Endothelial cell of umbilical vein (primary cell): Measurements from ENCODE around the gene CHRM2. TPM values are rescaled to one million over a fixed set of nuclear protein-coding genes. Genes with fewer than 3 reads are reported as not detected.

Experiments used
- BruUV-seq: library from RNA; stranded (reverse); fragments of 400-500 nt; replicated peaks from 2 replicates; lab custom pipeline; 2021; lab: Mats Ljungman, UMichigan
- CTCF ChIA-PET: fragments of 300-600, 350-600 bp; sonication (Branson Sonifier 250); formaldehyde crosslinking; loops from one replicate; lab custom pipeline; 2021; ENCODE audit warnings: antibody characterized with exemption, inconsistent platforms; lab: Charles Lee
- POLR2A ChIA-PET: fragments of 300-600, 350-600 bp; sonication (Branson Sonifier 250); formaldehyde crosslinking; loops from one replicate; lab custom pipeline; 2021; ENCODE audit warnings: antibody characterized with exemption, inconsistent platforms; lab: Charles Lee
- DNase-seq: peaks from one replicate; pipeline ENCODE4 v3.0.0-alpha.2; 2011; ENCODE audit warnings: low read depth, low spot score
- FAIRE-seq: peaks from 2 replicates; lab custom pipeline; 2011; peaks lifted over from hg19 to GRCh38; lab: Jason Lieb, UNC
- H2AFZ ChIP-seq: 2 replicates; pipeline ENCODE4 v1.6.0; 2012; ENCODE audit warnings: low read depth, low read length, control low read depth, inconsistent platforms
- H3K27ac ChIP-seq: 2 replicates; pipeline ENCODE4 v1.5.1; 2011; ENCODE audit warnings: low read depth, mild to moderate bottlenecking, control low read depth, low read length, moderate library complexity; ENCODE audit not compliant: insufficient read depth
- H3K27me3 ChIP-seq, 2 experiments: 2 replicates each; pipeline versions ENCODE4 v1.6.0 to v1.6.1; 2011; ENCODE audit warnings: low read length in 2 of 2, mixed read lengths in 1 of 2; ENCODE audit not compliant: control insufficient read depth in 2 of 2, insufficient read depth in 2 of 2
- H3K36me3 ChIP-seq, 2 experiments: 2 replicates in 1 of 2; 3 replicates in 1 of 2; pipeline ENCODE4 v1.5.1; 2011; ENCODE audit warnings: low read length in 2 of 2, mild to moderate bottlenecking in 1 of 2, moderate library complexity in 1 of 2; ENCODE audit not compliant: control insufficient read depth in 2 of 2, insufficient read depth in 2 of 2; ENCODE audit errors: extremely low read depth in 1 of 2
- H3K4me1 ChIP-seq: 3 replicates; pipeline ENCODE4 v1.5.1; 2011; ENCODE audit warnings: mild to moderate bottlenecking, low read length; ENCODE audit not compliant: control insufficient read depth, insufficient read depth; ENCODE audit errors: extremely low read depth
- H3K4me2 ChIP-seq: 2 replicates; pipeline ENCODE4 v1.6.1; 2011; ENCODE audit warnings: low read length, control low read depth, mixed read lengths; ENCODE audit not compliant: insufficient read depth
- H3K4me3 ChIP-seq, 3 experiments: fragments of 200-600 bp in 1 of 3; sonication (generic), shearing (Covaris generic) in 1 of 3; replicated peaks in 1 of 3; 2 replicates each; pipeline ENCODE4 v1.5.1; 2011 to 2016; ENCODE audit warnings: control low read depth in 3 of 3, low read length in 3 of 3, mild to moderate bottlenecking in 2 of 3, inconsistent platforms in 1 of 3, low read depth in 1 of 3, moderate library complexity in 1 of 3; ENCODE audit not compliant: insufficient read depth in 1 of 3
- H3K79me2 ChIP-seq: 2 replicates; pipeline ENCODE4 v1.6.0; 2012; ENCODE audit warnings: low read length, inconsistent platforms; ENCODE audit not compliant: control insufficient read depth, insufficient read depth
- H3K9ac ChIP-seq: replicated peaks from 2 replicates; pipeline ENCODE3; 2011; ENCODE audit warnings: low read length, control low read depth; ENCODE audit not compliant: insufficient read depth; ENCODE audit errors: extremely low read depth
- H3K9me1 ChIP-seq: replicated peaks from 3 replicates; pipeline ENCODE4 v1.6.0; 2011; ENCODE audit warnings: mild to moderate bottlenecking, low read length; ENCODE audit not compliant: control insufficient read depth, insufficient read depth; ENCODE audit errors: extremely low read depth
- H3K9me3 ChIP-seq: replicated peaks from 2 replicates; pipeline ENCODE4 v1.5.1; 2012; ENCODE audit warnings: low read length, inconsistent platforms; ENCODE audit not compliant: control insufficient read depth, insufficient read depth
- H4K20me1 ChIP-seq: replicated peaks from 2 replicates; pipeline ENCODE3; 2011; ENCODE audit warnings: mild to moderate bottlenecking, low read length; ENCODE audit not compliant: control insufficient read depth, insufficient read depth; ENCODE audit errors: extremely low read depth
- EZH2 ChIP-seq: IDR thresholded peaks from 2 replicates; pipeline ENCODE4 v1.6.1; 2012; ENCODE audit warnings: borderline replicate concordance, low read depth, mild to moderate bottlenecking, moderate library complexity, low read length, inconsistent platforms; ENCODE audit not compliant: severe bottlenecking
- FOS ChIP-seq: IDR thresholded peaks from 2 replicates; pipeline ENCODE4 v1.6.1; 2011; ENCODE audit warnings: mild to moderate bottlenecking, low read length, moderate library complexity, borderline replicate concordance; ENCODE audit not compliant: insufficient read depth
- GATA2 ChIP-seq: IDR thresholded peaks from 2 replicates; pipeline ENCODE4 v1.7.0; 2011; ENCODE audit warnings: low read depth, mild to moderate bottlenecking, moderate library complexity, mixed read lengths, low read length; ENCODE audit not compliant: insufficient read length, insufficient read depth
- JUN ChIP-seq: IDR thresholded peaks from 2 replicates; pipeline ENCODE4 v1.6.1; 2011; ENCODE audit warnings: borderline replicate concordance, low read depth; ENCODE audit not compliant: insufficient read length, insufficient read depth
- MAX ChIP-seq: IDR thresholded peaks from 2 replicates; pipeline ENCODE4 v1.6.1; 2011; ENCODE audit not compliant: insufficient read depth, insufficient read length
- MYC ChIP-seq: IDR thresholded peaks from one replicate; pipeline ENCODE4 v1.6.1; 2011; ENCODE audit warnings: mild to moderate bottlenecking, low read depth, low read length
- POLR2A ChIP-seq: IDR thresholded peaks from 2 replicates; pipeline ENCODE4 v1.6.1; 2012; ENCODE audit warnings: low read depth, mild to moderate bottlenecking, control low read depth, low read length
- POLR2AphosphoS5 ChIP-seq: IDR thresholded peaks from 2 replicates; pipeline ENCODE4 v1.6.1; 2012; ENCODE audit warnings: low read depth, mild to moderate bottlenecking, control low read depth, low read length, moderate library complexity; ENCODE audit not compliant: insufficient read depth
- dilution Hi-C: fragments of 300-500 bp; cut with MboI; formaldehyde crosslinking; loops from one replicate; pipeline ENCODE4 v1.15.0; 2019; ENCODE audit warnings: low sequenced_read_pairs; ENCODE audit not compliant: extremely low pct_ligation_motif_present
- intact Hi-C: fragments of 100-400 bp; cut with micrococcal nuclease; formaldehyde crosslinking; loops from one replicate; pipeline ENCODE4 v1.10.0; 2022
- polyA plus RNA-seq, 4 experiments: library from polyadenylated mRNA; depleted of rRNA in 3 of 4; stranded (reverse) in 3 of 4; unstranded in 1 of 4; fragments of >200 nt; gene quantifications; 2 replicates each; pipeline versions ENCODE4 v1.2.1 to v1.2.3, GENCODE V29; 2011 to 2012; ENCODE audit warnings: missing spikeins in 1 of 4
- total RNA-seq: library from RNA; stranded (reverse); gene quantifications from 2 replicates; pipeline ENCODE4 v1.2.3, GENCODE V29; 2021
- TF ChIP-seq, protein P1 (sequence below), 2 donors: IDR thresholded peaks; 1 replicate in 1 of 2; 2 replicates in 1 of 2; pipeline ENCODE4 v1.5.1; 2011; ENCODE audit warnings: low read length in 2 of 2, mild to moderate bottlenecking in 2 of 2, moderate library complexity in 2 of 2, control low read depth in 1 of 2, inconsistent platforms in 1 of 2, low read depth in 1 of 2; ENCODE audit not compliant: insufficient read depth in 1 of 2; ENCODE audit errors: extremely low read depth in 1 of 2

The CHRM2 gene
- total and polyA plus RNA-seq, 2 donors (not counting 3 experiments of a cell fraction or from before 2014, with no cell fraction given) = not detected

- no peak for FAIRE-seq
- DNase-seq = no peak
- H3K4me2 ChIP-seq = no peak overlapping the region
- no peak overlapping the region for H3K4me3 ChIP-seq
- H3K36me3 ChIP-seq = no peaks in the 10 kb centered on the region
- H3K9ac ChIP-seq = no peak overlapping the region
- no peaks in the 10 kb centered on the region for H3K9me1 ChIP-seq
- no peak overlapping the region for H3K27ac ChIP-seq
- ChIA-PET POLR2A (no interaction called here), CTCF (no interaction called here)
- H3K4me1 ChIP-seq = no peaks in the 10 kb centered on the region
- BruUV-seq = no TSS peak
- H3K27me3 ChIP-seq = no peaks in the 10 kb centered on the region
- no peaks in the 10 kb centered on the region for H3K9me3 ChIP-seq
- dilution Hi-C loops = no loop called here
- H3K79me2 ChIP-seq = no peaks in the 10 kb centered on the region
- intact Hi-C loops = no loop called here
- H2AFZ ChIP-seq = no peak overlapping the region
- H4K20me1 ChIP-seq = no peaks in the 10 kb centered on the region
- TF ChIP-seq, protein P1, sequence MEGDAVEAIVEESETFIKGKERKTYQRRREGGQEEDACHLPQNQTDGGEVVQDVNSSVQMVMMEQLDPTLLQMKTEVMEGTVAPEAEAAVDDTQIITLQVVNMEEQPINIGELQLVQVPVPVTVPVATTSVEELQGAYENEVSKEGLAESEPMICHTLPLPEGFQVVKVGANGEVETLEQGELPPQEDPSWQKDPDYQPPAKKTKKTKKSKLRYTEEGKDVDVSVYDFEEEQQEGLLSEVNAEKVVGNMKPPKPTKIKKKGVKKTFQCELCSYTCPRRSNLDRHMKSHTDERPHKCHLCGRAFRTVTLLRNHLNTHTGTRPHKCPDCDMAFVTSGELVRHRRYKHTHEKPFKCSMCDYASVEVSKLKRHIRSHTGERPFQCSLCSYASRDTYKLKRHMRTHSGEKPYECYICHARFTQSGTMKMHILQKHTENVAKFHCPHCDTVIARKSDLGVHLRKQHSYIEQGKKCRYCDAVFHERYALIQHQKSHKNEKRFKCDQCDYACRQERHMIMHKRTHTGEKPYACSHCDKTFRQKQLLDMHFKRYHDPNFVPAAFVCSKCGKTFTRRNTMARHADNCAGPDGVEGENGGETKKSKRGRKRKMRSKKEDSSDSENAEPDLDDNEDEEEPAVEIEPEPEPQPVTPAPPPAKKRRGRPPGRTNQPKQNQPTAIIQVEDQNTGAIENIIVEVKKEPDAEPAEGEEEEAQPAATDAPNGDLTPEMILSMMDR (IDR thresholded peaks at IDR 0.05; ENCODE audit: extremely low read depth in 1 of 2, insufficient read depth in 1 of 2, low read depth in 1 of 2, low read length in 2 of 2) = no peak
- no peak for TF ChIP-seq EZH2
- TF ChIP-seq FOS = no peak
- no peak for TF ChIP-seq POLR2A
- TF ChIP-seq MAX = no peak
- TF ChIP-seq GATA2 = no peak
- TF ChIP-seq MYC = no peak
- no peak for TF ChIP-seq POLR2AphosphoS5
- no peak for TF ChIP-seq JUN
Observed at GRCh38 chr7:136847858-136848257, 20.6 kb upstream of the CHRM2 start.
